NCI-H2196 (cell line): Measurements from ENCODE around the gene BCORL1.

Experiments used
- DNase-seq: peaks from one replicate; lab custom pipeline; 2025; ENCODE audit not compliant: unreplicated experiment; lab: John Stamatoyannopoulos, UW

Gene BCORL1

GRCh38 chrX:130060122-130061069 lies 78.0 kb downstream of the BCORL1 start:
- DNase-seq, result peak; percentile 82

- no peak for DNase-seq
These were observed 84.7 kb downstream of the BCORL1 start for GRCh38 chrX:130066975-130067615.

GRCh38 chrX:130071611-130072344 lies 89.3 kb downstream of the BCORL1 start:
- no peak for DNase-seq

GRCh38 chrX:130072345-130072740 lies 89.9 kb downstream of the BCORL1 start:
- no peak for DNase-seq

- no peak for DNase-seq
These were observed 93.3 kb downstream of the BCORL1 start for GRCh38 chrX:130075777-130076176.

- peak; percentile 50 for DNase-seq
These were observed 97.5 kb downstream of the BCORL1 start for GRCh38 chrX:130079824-130080406.

GRCh38 chrX:130080791-130081367 lies 98.4 kb downstream of the BCORL1 start:
- DNase-seq, result no peak

- DNase-seq, result no peak
These were observed 99.1 kb downstream of the BCORL1 start for GRCh38 chrX:130081421-130082045.

- no peak for DNase-seq
These were observed 100.0 kb downstream of the BCORL1 start for GRCh38 chrX:130082244-130083106.

- no peak for DNase-seq
These were observed 100.7 kb downstream of the BCORL1 start for GRCh38 chrX:130083107-130083490.

GRCh38 chrX:130083656-130084382 lies 101.4 kb downstream of the BCORL1 start:
- no peak for DNase-seq

- DNase-seq, result no peak
These were observed 102.3 kb downstream of the BCORL1 start for GRCh38 chrX:130084631-130085237.

GRCh38 chrX:130085551-130086446 lies 103.4 kb downstream of the BCORL1 start:
- no peak for DNase-seq

GRCh38 chrX:130086447-130087206 lies 104.2 kb downstream of the BCORL1 start:
- no peak for DNase-seq

GRCh38 chrX:130090364-130090763 lies 107.9 kb downstream of the BCORL1 start:
- DNase-seq, result no peak

- DNase-seq, result no peak
These were observed 109.6 kb downstream of the BCORL1 start for GRCh38 chrX:130091980-130092522.
